ENCODE measurements around the gene WWP2. TPM values are rescaled to one million over a fixed set of nuclear protein-coding genes. Genes with fewer than 3 reads are reported as not detected.

WWP2 gene
- polyA plus RNA-seq, 1 donor (not counting 4 experiments of a cell fraction or from before 2014, with no cell fraction given), result 6.9 TPM

- Histone ChIP-seq H2AFZ (ENCODE audit: control insufficient read depth, low read length) (no peak overlapping the region), H3K9me1 (ENCODE audit: control insufficient read depth, extremely low read depth, insufficient read depth, low read length) (no peaks in the 10 kb centered on the region), H3K4me1 (ENCODE audit: control insufficient read depth, extremely low read depth, insufficient read depth, low read length) (no peaks in the 10 kb centered on the region), H4K20me1 (ENCODE audit: control insufficient read depth, extremely low read depth, insufficient read depth, low read length) (no peaks in the 10 kb centered on the region), H3K4me2 (ENCODE audit: control insufficient read depth, extremely low read depth, insufficient read depth, low read depth, low read length) (no peak overlapping the region), H3K27ac (ENCODE audit: control insufficient read depth, insufficient read depth, low read length) (no peak overlapping the region), H3K9ac (ENCODE audit: control insufficient read depth, extremely low read depth, insufficient read depth, low read length) (no peak overlapping the region), H3K9me3 (ENCODE audit: control insufficient read depth, low read depth, low read length) (no peaks in the 10 kb centered on the region), H3K79me2 (ENCODE audit: control insufficient read depth, insufficient read depth, low read length) (no peaks in the 10 kb centered on the region), H3K27me3 (ENCODE audit: control insufficient read depth, extremely low read depth, insufficient read depth, low read length) (no peaks in the 10 kb centered on the region), H3K36me3 (ENCODE audit: control insufficient read depth in 2 of 2, extremely low read depth in 1 of 2, insufficient read depth in 2 of 2, low read length in 2 of 2) (peaks cover 6 to 8% of the 10 kb centered on the region in 2 experiments), H3K4me3 (ENCODE audit: control insufficient read depth in 2 of 3, extremely low read depth in 1 of 3, insufficient read depth in 2 of 3, low read depth in 1 of 3, low read length in 3 of 3) (no peak overlapping the region)
- dilution Hi-C loops (cut with MboI; ENCODE audit: extremely low pct_ligation_motif_present, low sequenced_read_pairs), result no loop called here
- TF ChIP-seq CTCF (optimal IDR thresholded peaks at IDR 0.05 in 1 of 3, IDR thresholded peaks at IDR 0.05 in 1 of 3, conservative IDR thresholded peaks at IDR 0.05 in 1 of 3; ENCODE audit: extremely low read depth in 1 of 3, insufficient read depth in 2 of 3, low read length in 3 of 3), result no peak
- TF ChIP-seq EZH2 (IDR thresholded peaks at IDR 0.05; ENCODE audit: low read length), result no peak
- DNase-seq (ENCODE audit: low read depth, low spot score) (no peak), FAIRE-seq (no peak)
Observed at GRCh38 chr16:69798466-69798865, 36.3 kb downstream of the WWP2 start.

DNA sequence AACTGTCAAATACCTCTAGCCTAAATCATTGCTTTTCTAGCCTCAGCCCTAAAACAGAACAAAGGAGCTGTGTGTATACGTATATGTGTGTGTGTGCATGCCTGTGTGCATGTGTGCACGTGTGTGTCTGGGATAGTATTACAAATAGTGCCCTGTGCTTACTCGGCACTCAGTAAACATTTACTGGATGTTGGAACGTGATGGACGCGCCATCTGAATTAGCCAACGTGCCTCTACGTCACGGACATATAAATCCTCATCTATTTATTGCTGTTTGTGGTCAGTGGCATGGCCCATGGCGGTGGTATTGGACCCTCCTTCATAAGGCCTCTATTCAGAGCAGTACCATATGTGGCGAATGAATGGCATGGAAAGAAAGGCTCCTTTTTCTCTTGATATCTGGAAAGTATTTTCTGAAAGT lies 37.5 kb downstream of the WWP2 start:
- Histone ChIP-seq H3K36me3 (ENCODE audit: control insufficient read depth in 2 of 2, extremely low read depth in 1 of 2, insufficient read depth in 2 of 2, low read length in 2 of 2) (peaks cover 6 to 8% of the 10 kb centered on the region in 2 experiments), H2AFZ (ENCODE audit: control insufficient read depth, low read length) (no peak overlapping the region), H4K20me1 (ENCODE audit: control insufficient read depth, extremely low read depth, insufficient read depth, low read length) (no peaks in the 10 kb centered on the region), H3K9me1 (ENCODE audit: control insufficient read depth, extremely low read depth, insufficient read depth, low read length) (no peaks in the 10 kb centered on the region), H3K4me3 (ENCODE audit: control insufficient read depth in 2 of 3, extremely low read depth in 1 of 3, insufficient read depth in 2 of 3, low read depth in 1 of 3, low read length in 3 of 3) (no peak overlapping the region), H3K4me1 (ENCODE audit: control insufficient read depth, extremely low read depth, insufficient read depth, low read length) (no peaks in the 10 kb centered on the region), H3K4me2 (ENCODE audit: control insufficient read depth, extremely low read depth, insufficient read depth, low read depth, low read length) (no peak overlapping the region), H3K27me3 (ENCODE audit: control insufficient read depth, extremely low read depth, insufficient read depth, low read length) (no peaks in the 10 kb centered on the region), H3K9me3 (ENCODE audit: control insufficient read depth, low read depth, low read length) (no peaks in the 10 kb centered on the region), H3K9ac (ENCODE audit: control insufficient read depth, extremely low read depth, insufficient read depth, low read length) (no peak overlapping the region), H3K79me2 (ENCODE audit: control insufficient read depth, insufficient read depth, low read length) (no peaks in the 10 kb centered on the region), H3K27ac (ENCODE audit: control insufficient read depth, insufficient read depth, low read length) (no peak overlapping the region)
- dilution Hi-C loops (cut with MboI; ENCODE audit: extremely low pct_ligation_motif_present, low sequenced_read_pairs), result no loop called here
- FAIRE-seq, result no peak
- TF ChIP-seq CTCF (optimal IDR thresholded peaks at IDR 0.05 in 1 of 3, IDR thresholded peaks at IDR 0.05 in 1 of 3, conservative IDR thresholded peaks at IDR 0.05 in 1 of 3; ENCODE audit: extremely low read depth in 1 of 3, insufficient read depth in 2 of 3, low read length in 3 of 3), result no peak
- TF ChIP-seq EZH2 (IDR thresholded peaks at IDR 0.05; ENCODE audit: low read length), result no peak
- no peak for DNase-seq (ENCODE audit: low read depth, low spot score)

Measured in keratinocyte (primary cell).